NCI-H748 treated with DMSO at 0.1 percent for 48 hours (cell line): ENCODE measurements around the gene SLC6A1.

Experiments
- DNase-seq: peaks from one replicate; lab custom pipeline; 2025; lab: John Stamatoyannopoulos, UW

The SLC6A1 gene

DNA sequence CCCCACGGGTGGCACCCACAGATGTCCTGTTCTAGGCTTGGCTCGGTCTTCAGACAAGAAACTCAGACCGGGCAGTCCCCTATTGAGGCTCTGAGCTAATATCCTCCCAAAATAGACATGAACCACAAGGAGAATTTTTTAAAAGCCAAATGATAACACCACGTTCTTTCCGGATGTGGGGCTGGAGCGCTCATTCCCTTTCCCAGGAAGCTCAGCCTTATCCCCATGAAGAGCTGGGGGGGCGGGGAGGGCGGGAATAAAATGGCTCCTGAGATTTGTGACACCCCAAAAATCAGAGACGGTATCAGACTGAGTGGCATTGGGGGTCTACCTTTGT is 1.1 kb downstream of the SLC6A1 start:
- DNase-seq: no peak

DNA sequence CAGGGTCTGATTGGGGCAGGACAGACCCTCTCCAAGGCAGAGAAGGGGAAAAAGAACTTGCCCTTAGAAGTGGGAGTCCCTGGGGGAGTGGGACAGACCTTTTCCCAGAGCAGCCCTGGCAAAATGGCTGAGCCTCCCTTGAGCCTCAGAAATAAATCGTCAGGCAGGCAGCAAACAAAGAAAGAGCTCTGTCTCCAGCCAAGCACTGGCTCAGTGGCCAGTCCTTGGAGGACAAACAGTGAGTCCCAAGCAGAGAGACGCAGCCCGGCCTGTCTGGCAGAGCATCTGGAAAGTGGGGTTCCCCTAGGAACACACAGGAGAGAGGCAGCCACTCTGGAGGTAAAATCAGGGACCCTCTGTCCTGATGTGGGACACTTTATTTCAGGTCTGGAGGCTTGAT is 1.8 kb downstream of the SLC6A1 start:
- DNase-seq: no peak

DNA sequence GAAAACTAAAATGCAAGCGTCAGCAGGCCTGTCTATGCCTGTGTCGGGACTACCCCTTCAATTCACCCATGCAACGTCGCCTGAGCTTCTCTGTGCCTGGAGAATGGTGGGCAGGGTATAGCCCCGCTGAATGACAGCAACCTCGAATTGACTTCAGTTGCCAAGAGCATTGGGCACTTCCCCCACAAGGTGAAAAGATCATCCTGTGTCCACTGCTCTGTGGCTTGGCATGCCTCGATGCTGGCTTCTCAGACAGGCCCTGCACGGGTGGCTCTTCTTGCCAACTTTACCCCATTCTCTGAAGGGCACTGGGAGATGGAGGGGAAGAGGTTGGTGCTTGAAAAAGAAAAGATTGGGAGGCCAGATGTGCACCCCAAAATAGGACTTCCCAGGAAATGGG is 3.3 kb downstream of the SLC6A1 start:
- DNase-seq: no peak

DNA sequence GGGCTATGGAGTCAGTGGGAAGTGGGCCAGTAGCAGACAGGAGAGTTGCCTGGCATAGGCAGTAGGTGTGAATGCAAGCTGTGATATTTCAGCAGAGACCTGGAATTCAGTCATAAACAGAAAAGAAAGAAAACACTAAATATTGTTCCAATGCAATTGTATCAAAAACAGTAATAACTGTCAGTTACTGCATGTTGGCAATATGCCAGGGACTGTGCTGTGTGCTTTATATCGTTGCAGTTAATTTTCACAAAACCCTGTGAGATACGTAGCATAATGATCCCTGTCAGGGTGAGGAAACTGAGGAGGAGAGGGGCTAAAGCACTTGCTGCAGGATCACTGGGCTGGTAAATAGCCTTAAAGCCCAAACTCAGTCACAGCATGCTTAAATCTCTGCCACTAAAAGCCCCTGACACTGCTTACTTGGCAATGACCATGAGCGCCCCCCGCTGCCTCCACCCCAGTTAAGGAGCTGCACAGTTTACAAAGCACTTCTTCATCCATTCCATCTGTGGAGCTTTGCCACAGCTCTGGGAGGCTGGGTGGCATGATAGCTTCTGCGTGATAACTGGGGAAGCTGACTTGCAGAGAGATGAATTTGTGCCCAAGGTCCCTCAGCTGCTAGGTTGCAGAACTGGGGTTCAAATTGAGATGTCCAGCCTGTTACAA is 3.9 kb downstream of the SLC6A1 start:
- DNase-seq: no peak

DNA sequence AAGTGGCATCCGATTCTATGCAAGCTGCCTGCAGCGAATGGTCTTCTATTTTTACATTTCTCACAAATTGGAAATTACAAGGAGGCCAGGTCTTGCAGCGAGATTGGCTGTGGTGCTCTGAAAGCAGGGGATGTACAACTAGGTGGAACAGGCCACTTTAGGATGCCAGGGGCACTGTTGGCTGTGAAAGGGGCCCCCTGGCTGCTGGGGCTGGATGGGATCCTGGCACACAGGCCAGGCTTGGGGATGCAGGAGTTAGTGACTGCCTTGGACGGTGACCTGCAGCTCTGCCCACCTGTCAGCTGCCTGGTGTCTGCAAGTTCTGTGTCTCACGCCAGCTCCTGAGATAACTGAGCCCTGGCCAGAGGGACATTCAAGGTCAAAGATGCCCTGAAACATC is 4.6 kb downstream of the SLC6A1 start:
- DNase-seq: no peak

DNA sequence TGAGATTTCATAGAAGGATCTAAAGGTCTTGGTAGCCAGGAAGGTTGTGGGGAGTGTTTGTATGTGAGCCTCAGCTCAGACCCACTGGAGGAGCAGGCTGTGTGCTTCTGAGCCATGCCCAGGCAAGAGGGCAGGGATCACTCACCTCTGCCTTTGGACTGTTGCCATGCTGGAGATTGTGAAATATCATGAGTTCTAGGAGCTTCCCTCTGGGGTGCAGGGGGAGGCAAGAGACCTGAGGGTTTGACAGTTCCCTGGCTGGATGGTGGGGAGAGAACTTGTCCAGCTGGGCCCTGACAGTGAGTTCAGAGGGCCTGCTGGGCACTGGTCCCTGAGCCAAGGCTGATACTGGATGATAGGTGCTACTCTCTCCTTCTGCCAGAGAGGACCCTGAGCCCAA is 6.0 kb downstream of the SLC6A1 start:
- DNase-seq: no peak

DNA sequence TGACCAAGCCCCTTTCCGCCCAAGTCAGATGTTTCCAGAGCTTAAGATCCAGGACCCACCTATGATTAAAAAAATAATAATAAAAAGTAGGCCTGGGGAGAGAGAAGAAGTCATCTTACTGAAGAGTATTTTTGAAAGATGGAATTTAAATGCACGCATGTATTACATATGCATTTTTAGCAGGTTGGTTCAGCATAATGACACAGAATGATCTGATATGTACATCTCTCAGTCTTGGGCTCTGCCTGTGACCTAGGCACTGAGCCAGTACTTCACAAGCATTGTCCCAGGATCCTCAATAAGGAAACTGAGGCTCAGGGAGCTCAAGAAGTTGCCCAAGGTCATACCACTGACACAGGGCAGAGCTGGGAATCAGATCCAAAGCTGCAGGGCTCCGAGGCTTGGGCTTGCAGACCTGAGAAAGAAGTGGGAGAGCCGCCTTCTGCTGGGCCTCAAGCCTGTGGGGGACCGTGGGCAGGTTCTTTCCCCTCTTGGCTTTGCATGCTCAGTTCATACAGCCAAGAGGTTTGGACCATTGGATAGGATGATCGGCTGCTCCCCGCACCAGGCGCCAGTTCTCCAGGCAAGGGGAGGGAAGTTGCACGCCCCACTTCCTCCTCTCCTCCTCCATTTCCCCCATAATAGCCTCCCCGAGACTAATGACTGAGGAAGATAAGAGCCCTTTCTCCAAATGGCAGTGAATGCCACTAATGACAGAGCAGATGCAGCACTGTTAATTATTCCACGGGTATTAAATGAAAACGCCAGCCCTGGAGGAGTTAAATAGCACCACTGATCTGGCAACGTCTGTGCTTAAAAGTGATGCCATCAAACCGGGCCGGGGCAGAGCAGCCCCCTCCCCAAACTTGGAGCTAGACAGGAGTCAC is 6.9 kb downstream of the SLC6A1 start:
- no peak for DNase-seq

DNA sequence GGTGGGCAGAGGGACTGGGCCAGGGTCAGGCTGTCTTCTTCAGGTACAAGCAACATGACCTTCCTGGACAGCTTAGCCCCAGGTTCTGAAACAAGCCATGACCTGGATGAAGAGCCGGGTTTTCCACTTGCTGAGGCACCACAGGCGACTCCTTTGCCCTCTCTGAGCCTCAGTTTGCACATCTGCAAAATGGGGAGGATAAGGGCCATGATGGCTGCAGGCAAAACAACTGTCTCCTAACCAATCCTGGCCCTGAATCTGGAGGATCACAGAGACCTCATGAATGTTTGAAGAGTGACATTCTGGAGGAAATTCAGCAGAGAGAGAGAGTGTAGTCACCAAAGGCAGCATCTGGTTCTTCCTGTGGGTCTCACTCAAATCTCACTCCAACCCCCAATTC is 8.0 kb downstream of the SLC6A1 start:
- no peak for DNase-seq

DNA sequence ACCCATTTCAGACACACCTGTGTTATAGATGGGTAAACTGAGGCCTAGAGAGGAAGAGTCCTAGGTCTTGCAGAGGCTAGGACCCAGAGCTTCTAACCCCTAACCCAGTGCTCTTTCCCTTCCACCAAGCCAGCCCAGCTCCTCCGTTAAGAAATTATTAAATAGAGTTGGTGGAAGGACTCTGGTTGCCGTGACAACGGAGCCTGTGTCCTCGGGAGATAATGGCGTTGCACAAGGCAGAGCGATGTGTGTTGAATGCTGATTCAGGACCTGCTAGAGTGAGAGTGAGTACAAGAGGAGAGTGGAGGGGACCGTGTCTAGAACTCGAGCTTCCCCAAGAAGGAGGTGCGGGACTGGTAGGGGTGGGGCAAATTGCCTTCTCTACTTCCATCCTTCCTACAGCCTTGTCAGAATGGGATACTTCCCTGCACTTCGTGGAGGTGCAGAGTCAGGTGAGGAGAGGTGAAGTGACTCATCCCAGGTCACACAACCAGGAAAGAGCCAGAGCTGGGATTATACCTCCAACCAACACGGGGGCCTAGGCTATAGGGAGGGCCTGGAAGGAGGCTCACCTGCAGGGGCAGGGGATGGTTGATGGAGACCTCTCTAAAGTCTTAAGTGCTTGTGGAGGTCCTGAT is 8.6 kb downstream of the SLC6A1 start:
- no peak for DNase-seq

DNA sequence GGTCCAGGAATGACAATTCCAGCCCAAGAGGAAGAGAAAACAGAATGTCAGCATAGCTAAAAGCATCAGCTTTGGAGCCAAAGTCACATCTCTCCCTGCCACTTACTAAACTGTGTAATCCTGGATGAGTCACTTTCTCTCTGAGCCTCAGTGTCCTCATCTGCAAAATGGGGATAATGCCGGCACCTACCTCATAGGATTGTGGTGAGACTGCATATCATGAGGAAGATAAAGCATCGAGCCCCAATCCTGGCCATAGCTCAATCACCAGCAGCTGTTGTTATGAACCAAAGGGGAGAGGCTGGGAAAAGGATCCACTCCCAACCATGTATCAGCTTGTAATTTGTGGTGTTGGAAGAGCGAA is 9.1 kb downstream of the SLC6A1 start:
- no peak for DNase-seq

DNA sequence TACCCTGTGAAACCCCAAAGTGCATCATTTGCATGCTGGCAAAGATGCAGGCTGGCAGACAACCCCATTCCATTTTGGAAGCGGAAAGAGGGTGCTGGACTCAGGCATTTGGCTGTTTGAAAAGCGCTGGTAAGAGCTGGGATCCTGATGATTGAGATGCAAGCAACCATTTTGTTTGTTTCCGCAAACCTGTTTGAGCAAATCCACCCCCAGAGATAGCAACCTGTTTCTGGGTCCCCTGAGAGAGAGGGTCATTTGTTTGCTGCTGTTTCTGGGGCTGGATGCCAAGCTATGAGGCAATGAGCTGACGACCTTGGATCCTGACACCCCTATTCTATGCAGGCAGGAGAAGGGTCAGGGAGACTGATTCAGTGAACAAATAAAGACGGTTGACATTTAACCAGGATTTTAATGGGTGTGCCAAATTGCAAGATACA is 9.8 kb downstream of the SLC6A1 start:
- DNase-seq: no peak

DNA sequence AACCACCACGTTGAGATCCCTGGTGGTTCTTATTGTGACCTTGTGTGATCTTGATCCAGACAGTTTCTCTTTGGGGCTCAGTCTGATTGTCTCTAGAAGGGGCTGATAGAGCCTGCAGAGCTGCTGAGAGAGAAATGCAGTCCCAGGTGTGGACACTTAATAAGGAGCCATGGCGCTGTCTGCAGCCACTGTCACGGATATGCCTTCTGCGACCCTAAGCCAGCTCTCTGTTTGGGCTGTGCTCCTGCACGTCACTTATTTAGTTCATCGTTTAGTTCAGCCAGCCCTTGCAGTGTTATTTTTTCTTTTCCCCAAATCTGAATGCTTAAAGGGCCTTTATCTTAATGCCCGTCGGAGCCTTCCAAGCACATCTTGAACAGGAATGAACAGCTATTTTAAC is 12.0 kb downstream of the SLC6A1 start:
- no peak for DNase-seq

DNA sequence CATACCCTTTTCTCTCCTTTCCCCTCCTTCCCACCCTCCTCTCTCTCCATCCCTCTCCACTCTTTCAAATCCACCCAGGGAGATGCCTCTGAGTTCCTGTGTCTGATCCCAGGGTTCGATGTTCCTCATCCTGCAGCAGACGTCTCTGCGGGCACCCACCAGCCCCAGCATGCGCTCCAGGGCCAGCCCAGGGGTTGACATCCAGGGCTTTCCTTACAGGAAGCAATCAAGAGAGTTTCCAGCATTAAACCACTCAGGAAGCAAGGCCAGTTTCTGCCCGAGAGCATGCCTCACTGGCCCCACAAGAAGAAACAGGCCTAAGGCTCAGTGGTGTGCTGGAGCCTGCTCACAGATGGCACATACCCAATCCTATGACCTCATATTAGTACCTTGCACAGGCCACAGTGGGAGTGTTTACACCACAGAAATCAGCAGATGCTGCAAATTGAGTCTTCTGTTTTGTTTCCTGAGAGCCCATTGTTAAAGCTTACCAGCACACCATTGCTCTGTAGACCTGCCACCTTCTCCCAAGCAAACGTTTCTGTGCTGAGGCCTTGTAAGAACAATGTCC is 13.2 kb downstream of the SLC6A1 start:
- no peak for DNase-seq

DNA sequence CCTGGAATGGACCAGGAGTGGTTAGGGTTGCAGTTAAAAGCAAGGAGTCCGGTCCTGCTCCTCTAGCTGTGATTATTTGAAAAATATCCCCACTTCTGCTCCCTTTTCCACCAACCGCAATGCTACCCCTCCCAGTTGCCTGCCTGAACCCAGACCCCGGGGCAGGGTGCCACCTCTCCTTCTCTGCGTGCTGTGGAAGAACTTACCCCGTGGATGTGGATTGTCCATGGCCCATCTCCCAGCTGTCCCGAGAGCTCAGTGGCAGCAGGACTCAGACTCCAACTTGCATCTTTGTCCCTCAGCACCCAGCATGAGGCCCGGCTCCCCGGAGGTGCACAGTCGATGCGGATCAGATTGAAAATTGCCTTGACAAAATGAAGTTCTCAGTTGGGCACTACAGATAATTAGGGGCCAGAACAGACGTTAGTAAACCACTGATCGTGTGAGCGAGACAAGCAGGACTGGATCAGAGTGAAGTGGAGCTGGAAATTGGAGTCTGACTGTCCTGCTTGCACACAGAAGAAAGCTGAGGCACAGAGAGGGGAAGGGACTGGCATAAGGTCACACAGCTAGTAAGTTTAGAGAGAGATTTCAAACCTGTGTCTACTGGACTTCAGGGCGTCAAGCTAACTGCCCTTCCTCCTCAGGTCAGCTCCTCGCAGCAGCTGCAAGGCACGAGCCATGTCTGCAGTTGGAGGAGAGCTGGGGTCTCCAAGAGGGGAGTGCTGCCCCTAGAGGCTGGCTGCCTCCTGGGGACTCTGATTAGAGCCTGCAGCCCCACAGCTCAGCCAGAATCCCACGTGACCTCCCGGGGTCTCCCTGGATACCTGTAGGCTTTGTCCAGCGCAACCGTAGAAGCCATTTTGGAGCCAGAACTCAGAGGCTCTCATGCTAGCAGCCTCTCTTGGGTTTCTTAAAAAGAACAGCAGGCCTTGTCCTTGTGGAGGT is 14.7 kb downstream of the SLC6A1 start:
- DNase-seq: no peak

DNA sequence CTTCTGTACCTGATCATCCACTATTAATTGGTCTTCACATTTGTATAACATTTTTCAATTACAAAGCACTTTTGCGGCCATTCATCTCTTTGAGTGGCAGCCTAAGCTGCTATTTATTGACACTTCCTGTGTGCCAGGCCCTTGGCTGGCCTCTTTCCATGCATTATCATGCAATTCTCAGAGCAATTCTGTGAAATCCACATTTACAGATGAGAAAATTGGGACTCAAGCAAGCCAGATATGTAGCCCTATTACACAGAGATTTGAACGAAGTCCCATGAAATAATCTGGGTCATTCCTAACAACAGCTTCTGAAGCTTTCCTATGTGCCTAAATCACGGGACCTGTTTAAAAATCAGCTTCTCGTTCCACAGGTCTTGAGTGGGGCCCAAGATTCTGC is 17.4 kb downstream of the SLC6A1 start:
- no peak for DNase-seq

DNA sequence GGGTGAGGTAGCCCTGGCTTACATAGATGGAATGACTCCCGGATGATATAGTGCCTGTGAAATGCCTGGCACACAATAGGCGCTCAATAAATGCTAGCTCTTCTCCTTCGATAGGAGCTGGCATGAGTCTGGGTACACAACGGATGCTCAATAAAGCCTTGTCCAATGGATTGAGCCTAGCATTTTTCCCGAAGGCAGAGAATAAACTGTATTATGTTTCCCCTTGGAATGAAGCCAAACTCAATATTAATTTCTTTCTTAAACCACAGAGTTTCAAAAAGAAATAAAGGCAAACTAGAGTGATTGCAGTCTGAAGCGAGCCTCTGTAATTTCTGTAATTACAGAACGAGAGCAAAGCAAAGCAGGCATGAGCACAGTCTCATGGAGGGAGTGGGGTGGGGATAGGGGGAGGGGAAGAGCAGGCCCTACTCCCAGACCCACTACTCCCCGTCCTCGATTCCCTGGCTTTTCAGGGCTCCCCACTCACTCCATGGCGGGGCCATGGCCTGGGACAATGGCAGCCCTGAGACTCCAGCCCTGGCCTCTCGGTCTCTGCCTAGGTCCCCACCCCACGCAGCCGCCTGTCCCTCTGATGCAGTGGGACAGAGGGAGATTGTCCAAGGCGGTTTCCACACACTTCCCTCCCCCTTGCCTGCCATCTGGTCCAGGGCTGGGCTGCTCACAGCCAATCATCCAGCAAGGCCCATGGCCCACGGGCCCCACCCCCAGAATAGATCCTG is 18.0 kb downstream of the SLC6A1 start:
- no peak for DNase-seq

DNA sequence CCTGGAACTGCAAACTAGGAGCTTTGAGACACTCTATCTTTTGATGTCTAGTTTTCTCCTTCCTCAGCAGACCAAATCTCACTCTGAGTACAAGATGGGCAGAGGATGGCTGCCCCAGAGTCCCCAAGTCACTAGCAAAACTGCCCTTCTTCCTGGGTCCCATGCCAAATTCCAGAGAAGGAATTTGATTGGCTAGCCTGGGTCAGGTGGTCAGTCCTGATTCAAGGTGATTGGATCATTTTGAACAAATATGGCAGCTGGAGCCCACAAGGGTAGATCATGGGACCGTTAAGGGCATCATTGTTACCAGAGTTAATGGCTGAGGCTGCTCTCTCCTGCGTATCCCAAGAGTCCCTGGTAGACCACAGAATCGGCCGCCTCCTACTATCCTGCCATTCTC is 21.7 kb downstream of the SLC6A1 start:
- DNase-seq: no peak

DNA sequence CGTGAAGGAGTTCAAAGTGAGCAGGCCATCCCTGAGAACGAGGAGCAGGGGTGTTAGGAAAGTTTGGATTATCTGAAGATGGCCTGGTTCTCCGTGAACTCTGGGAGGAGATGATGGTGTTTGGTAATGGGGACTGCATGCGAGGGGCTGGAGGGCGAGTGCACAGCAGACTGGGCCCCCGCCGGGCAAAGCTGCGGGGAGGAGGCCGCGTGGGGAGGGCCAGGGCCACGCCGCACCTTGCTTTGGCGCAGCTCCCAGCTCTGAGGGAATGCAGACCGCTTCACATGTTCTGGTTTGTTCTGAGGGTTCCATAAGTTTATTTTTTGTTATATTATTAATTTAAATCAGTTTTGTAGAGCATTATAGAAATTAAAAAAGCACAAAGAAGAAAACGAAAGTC is 22.2 kb downstream of the SLC6A1 start:
- DNase-seq: no peak

DNA sequence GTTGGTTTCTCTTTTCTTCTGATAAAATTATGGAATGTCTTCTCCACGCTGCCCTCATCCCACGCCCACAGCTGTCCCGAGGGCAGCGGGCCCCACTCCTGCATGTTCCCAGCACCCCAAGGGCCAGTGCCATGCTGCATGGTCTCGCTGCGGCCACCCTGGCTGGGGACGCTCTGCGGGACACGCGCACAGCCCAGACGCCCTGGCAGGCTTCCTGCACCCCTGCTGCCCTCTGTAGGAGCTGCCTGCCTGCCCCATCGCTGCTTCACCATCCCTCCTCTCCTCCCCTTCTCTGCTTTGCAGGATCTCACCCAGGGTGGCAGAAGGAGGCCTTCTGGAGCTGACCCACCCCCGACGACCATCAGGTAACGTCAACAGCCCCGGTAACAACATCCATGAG is 22.8 kb downstream of the SLC6A1 start:
- no peak for DNase-seq

DNA sequence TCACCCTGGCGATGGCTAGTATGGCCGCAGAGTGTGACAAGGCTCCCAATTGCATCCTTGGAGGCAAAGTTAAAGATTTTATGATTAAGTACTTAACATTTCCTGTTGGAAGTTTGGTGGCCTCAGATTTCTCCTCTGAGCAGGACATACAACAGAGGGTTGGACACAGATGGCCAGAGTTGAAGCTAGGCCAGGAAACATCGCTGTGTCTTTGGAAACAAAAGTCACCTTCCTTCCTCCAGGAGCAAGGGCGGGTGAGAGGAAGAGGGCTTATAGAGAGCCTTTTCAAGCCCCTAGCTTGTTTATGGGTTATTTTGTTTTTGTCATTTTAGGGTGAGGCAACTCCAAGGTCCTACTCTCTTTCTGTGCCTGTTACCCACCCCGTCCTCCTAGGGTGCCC is 24.2 kb downstream of the SLC6A1 start:
- DNase-seq: no peak
